Heart left ventricle (tissue), 16 donors: ENCODE data around the gene GATM. TPM values are rescaled to one million over a fixed set of nuclear protein-coding genes. Genes with fewer than 3 reads are reported as not detected.

Experiments
- ATAC-seq, 4 donors: fragments of 200-7000 bp; cut with Tn5 transposase; one replicate each; pipeline ENCODE4 v1.9.1; 2020 to 2022; ENCODE audit warnings: moderate library complexity in 4 of 4, mild to moderate bottlenecking in 3 of 4, moderate number of reproducible peaks in 1 of 4
- DNase-seq, 5 donors: peaks; one replicate each; pipeline ENCODE4 v3.0.0-alpha.2; 2020
- H3K27ac ChIP-seq, 12 donors: fragments of 200-600 bp; sonication (generic) in 4 of 12; one replicate each; pipeline versions ENCODE4 v1.5.0 to v1.8.0; 2016 to 2022; ENCODE audit warnings: mild to moderate bottlenecking in 2 of 12
- H3K27me3 ChIP-seq, 9 donors: fragments of 200-600 bp; sonication (generic) in 2 of 9; one replicate each; pipeline versions ENCODE4 v1.5.1 to v1.8.0; 2016 to 2022; ENCODE audit warnings: mild to moderate bottlenecking in 3 of 9
- H3K36me3 ChIP-seq, 9 donors: fragments of 200-600 bp; sonication (generic) in 2 of 9; one replicate each; pipeline versions ENCODE4 v1.5.0 to v1.8.0; 2018 to 2022; ENCODE audit warnings: mild to moderate bottlenecking in 2 of 9
- H3K4me1 ChIP-seq, 12 donors: fragments of 200-600 bp; sonication (generic) in 4 of 12; one replicate each; pipeline versions ENCODE4 v1.5.0 to v1.8.0; 2016 to 2022; ENCODE audit warnings: mild to moderate bottlenecking in 3 of 12
- H3K4me3 ChIP-seq, 12 donors: fragments of 200-600 bp; sonication (generic) in 4 of 12; one replicate each; pipeline versions ENCODE4 v1.5.0 to v1.8.0; 2017 to 2022; ENCODE audit warnings: mild to moderate bottlenecking in 9 of 12, moderate library complexity in 4 of 12
- H3K9me3 ChIP-seq, 12 donors: fragments of 200-600 bp; sonication (generic) in 4 of 12; one replicate each; pipeline versions ENCODE4 v1.5.0 to v1.8.0; 2016 to 2022; ENCODE audit warnings: mild to moderate bottlenecking in 1 of 12
- POLR2A ChIP-seq, 2 donors: fragments of 450-650 bp; IDR thresholded peaks; one replicate each; pipeline ENCODE4 v1.6.1; 2017; ENCODE audit warnings: antibody characterized with exemption in 2 of 2, mild to moderate bottlenecking in 2 of 2, moderate library complexity in 2 of 2
- WGBS, 4 donors: extraction: QIAGEN DNeasy Blood & Tissue Kit in 2 of 4; methylation state at CpG; one replicate each; pipeline versions ENCODE4 v1.1.5 to v1.1.7; 2013 to 2018; 5-methylcytosine and 5-hydroxymethylcytosine counted together
- intact Hi-C, 10 donors: fragments of 100-400 bp; cut with DNase I; formaldehyde crosslinking; loops; one replicate each; pipeline versions ENCODE4 v1.11.1 to v1.14.2; 2022
- polyA plus RNA-seq, 2 donors: library from polyadenylated mRNA; stranded (reverse); fragments of 200-250 nt; gene quantifications; one replicate each; pipeline ENCODE4 v1.2.3, GENCODE V29; 2013
- total RNA-seq, 9 donors: library from RNA; depleted of rRNA in 2 of 9; stranded (reverse); fragments of >200 nt in 2 of 9; fragmentation: NEBNext Ultra II Directional in 3 of 9; extraction: Animal tissue kit (Norgen Biotek cat#: 25700) in 3 of 9; gene quantifications; one replicate each; pipeline versions ENCODE4 v1.1.0 to v1.2.4, GENCODE V29; 2016 to 2023
- TF ChIP-seq, protein P1 (sequence below), 12 donors: fragments of 200-600 bp; sonication (generic) in 4 of 12; IDR thresholded peaks; one replicate each; pipeline versions ENCODE4 v1.5.0 to v1.8.0; 2018 to 2022; ENCODE audit warnings: antibody characterized with exemption in 12 of 12, mild to moderate bottlenecking in 5 of 12
- donor health status: ischemic (EF 13 %, LVEDD 7.1; RV severe dilation, severe dysfunction).
- donor health status: healthy with polysubstance abuse.
- donor health status: DM: no; HTN: yes; CAD: no.
- donor health status: DM: no; HTN: no; CAD: no.
- donor health status: ischemic (EF 25% LVEDD 6.9; RV normal size, moderate dysfunction).
- donor health status: ischemic (EF 25% LVEDD 5.7; RV mildly dilated, moderate dysfunction).
- donor health status: healthy.
- donor health status: DM: yes; HTN: yes; CAD: no.
- donor health status: ischemic (EF 35%, LVEDD 5.7; RV mildly dilated, moderate dysfunction).
- donor health status: nonischemic (EF 11% LVEDD 7.7; RV severe dilation, severe dysfunction).
- donor health status: DM: yes; HTN: yes; CAD: no.
- donor health status: PGD.
- donor health status: ischemic (EF 29% LVEDD 5.4; RV normal size, mild dysfunction).
- donor health status: nonischemic (EF 23%, LVEDD 6.1; RV moderate dilation, normal function).

The GATM gene
- total and polyA plus RNA-seq, 11 donors, result 8.3 to 121 (median 18.5) TPM

GRCh38 chr15:45389351-45389750 lies 11.0 kb upstream of the GATM start:
- Histone ChIP-seq H3K4me1 (peaks cover 0 to 44% (median 24%) of the 10 kb centered on the region in 12 donors), H3K9me3 (no peaks in the 10 kb centered on the region), H3K36me3 (no peaks in the 10 kb centered on the region), H3K4me3 (no peak overlapping the region), H3K27ac (peak overlapping the region in 1 of 12 donors; percentile 14), H3K27me3 (no peaks in the 10 kb centered on the region)
- DNase-seq (no peak), ATAC-seq (no peak)
- intact Hi-C loops, result no loop called here
- no peak for TF ChIP-seq POLR2A (IDR thresholded peaks at IDR 0.05)
- TF ChIP-seq, protein P1, sequence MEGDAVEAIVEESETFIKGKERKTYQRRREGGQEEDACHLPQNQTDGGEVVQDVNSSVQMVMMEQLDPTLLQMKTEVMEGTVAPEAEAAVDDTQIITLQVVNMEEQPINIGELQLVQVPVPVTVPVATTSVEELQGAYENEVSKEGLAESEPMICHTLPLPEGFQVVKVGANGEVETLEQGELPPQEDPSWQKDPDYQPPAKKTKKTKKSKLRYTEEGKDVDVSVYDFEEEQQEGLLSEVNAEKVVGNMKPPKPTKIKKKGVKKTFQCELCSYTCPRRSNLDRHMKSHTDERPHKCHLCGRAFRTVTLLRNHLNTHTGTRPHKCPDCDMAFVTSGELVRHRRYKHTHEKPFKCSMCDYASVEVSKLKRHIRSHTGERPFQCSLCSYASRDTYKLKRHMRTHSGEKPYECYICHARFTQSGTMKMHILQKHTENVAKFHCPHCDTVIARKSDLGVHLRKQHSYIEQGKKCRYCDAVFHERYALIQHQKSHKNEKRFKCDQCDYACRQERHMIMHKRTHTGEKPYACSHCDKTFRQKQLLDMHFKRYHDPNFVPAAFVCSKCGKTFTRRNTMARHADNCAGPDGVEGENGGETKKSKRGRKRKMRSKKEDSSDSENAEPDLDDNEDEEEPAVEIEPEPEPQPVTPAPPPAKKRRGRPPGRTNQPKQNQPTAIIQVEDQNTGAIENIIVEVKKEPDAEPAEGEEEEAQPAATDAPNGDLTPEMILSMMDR (IDR thresholded peaks at IDR 0.05), result no peak

- H3K9me3 ChIP-seq, result no peaks in the 10 kb centered on the region
- no peaks in the 10 kb centered on the region for H3K27me3 ChIP-seq
- no peak overlapping the region for H3K4me3 ChIP-seq
- intact Hi-C loops, result no loop called here
- 25 to 35% (median 31%) methylated on average over 1 of the region's 1 CpG for WGBS, 4 donors
- DNase-seq (no peak), ATAC-seq (peak; percentile 43 to 69 (median 48))
- peaks cover 0 to 44% (median 23%) of the 10 kb centered on the region in 12 donors for H3K4me1 ChIP-seq
- H3K27ac ChIP-seq, result peak overlapping the region in 11 of 12 donors; percentile 16 to 84 (median 60)
- no peak for TF ChIP-seq POLR2A (IDR thresholded peaks at IDR 0.05)
- TF ChIP-seq, protein P1 (IDR thresholded peaks at IDR 0.05), result no peak
- H3K36me3 ChIP-seq, result no peaks in the 10 kb centered on the region
These were observed 9.2 kb upstream of the GATM start for GRCh38 chr15:45387380-45388007.

DNA sequence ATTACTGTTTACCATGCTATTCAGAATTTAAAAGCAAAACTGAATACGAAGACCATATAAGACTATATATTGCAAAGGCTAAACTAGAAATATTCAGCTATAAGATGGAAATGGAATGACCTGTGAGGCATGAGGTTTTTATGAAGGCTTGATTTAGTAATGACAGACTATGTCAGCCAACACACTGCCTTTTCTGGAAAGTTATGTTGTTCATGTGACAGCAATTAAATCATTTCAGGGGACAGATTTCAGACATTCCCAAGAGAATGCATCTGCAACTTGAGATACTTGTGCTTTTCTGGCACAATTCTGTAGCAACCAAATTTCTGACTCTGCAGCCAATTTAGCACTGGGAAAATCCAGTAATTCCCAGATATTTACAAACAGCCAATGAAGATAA lies 8.6 kb upstream of the GATM start:
- peaks cover 0 to 44% (median 22%) of the 10 kb centered on the region in 12 donors for H3K4me1 ChIP-seq
- WGBS, 4 donors, result 62 to 72% (median 69%) methylated on average over 1 of the region's 1 CpG
- ATAC-seq (peak in 2 of 4 donors; percentile 38 to 61), DNase-seq (no peak)
- peak overlapping the region; percentile 30 to 84 (median 66) for H3K27ac ChIP-seq
- TF ChIP-seq, protein P1 (IDR thresholded peaks at IDR 0.05), result no peak
- no peak for TF ChIP-seq POLR2A (IDR thresholded peaks at IDR 0.05)
- H3K36me3 ChIP-seq, result no peaks in the 10 kb centered on the region
- no peaks in the 10 kb centered on the region for H3K27me3 ChIP-seq
- no peak overlapping the region for H3K4me3 ChIP-seq
- intact Hi-C loops, result no loop called here
- H3K9me3 ChIP-seq, result no peaks in the 10 kb centered on the region

GRCh38 chr15:45386420-45386819 lies 8.1 kb upstream of the GATM start:
- 11 to 23% (median 18%) methylated on average over 5 of the region's 5 CpGs for WGBS, 4 donors
- Histone ChIP-seq H3K4me3 (peak overlapping the region in 1 of 12 donors; percentile 8), H3K27me3 (no peaks in the 10 kb centered on the region), H3K27ac (peak overlapping the region; percentile 30 to 84 (median 66)), H3K36me3 (no peaks in the 10 kb centered on the region), H3K4me1 (peaks cover 0 to 44% (median 20%) of the 10 kb centered on the region in 12 donors), H3K9me3 (no peaks in the 10 kb centered on the region)
- DNase-seq (peak in 4 of 5 donors; percentile 33 to 61 (median 56)), ATAC-seq (peak; percentile 83 to 89 (median 86))
- intact Hi-C loops, result no loop called here
- TF ChIP-seq, protein P1 (IDR thresholded peaks at IDR 0.05), result no peak
- TF ChIP-seq POLR2A (IDR thresholded peaks at IDR 0.05), result no peak
